Measurements from ENCODE around the gene CPNE2. TPM values are rescaled to one million over a fixed set of nuclear protein-coding genes. Genes with fewer than 3 reads are reported as not detected.

Gene CPNE2
- total RNA-seq, 1 experiment from 2014 or later: 14.5 TPM

DNA sequence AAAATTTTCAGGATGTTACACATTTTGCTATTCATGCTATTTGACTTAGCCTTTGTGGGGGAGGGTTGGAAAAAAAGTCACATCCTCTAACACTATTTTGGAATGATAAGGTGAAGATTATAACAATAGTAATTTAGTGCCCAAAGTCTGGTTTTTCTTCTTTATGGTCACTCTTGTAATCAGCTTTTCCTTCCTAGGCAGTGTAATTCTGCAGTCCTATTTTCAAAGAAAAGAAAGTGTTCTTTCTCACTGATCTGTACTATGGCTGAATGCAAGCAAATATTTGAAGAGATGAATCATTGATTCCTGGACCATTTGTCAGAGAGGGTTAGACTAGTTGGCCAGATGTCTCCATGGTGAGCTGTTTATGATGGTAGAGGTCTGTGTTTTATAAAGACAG, 102.1 kb downstream of the CPNE2 start:
- Histone ChIP-seq H3K27ac (ENCODE audit: low read length) (peak overlapping the region; percentile 87), H3K4me3 (ENCODE audit: low read length) (peak overlapping the region; percentile 32; the same call in 1 of the 2 replicates), H3K4me2 (ENCODE audit: low read length) (peak overlapping the region; percentile 64), H3K79me2 (ENCODE audit: low read length) (peaks cover 83% of the 10 kb centered on the region), H4K20me1 (ENCODE audit: low read length) (no peaks in the 10 kb centered on the region), H3K27me3 (ENCODE audit: low read length) (no peaks in the 10 kb centered on the region), H3K36me3 (ENCODE audit: low read depth, low read length) (no peaks in the 10 kb centered on the region), H3F3A (ENCODE audit: low read length, unreplicated experiment) (no peaks in the 10 kb centered on the region), H3K4me1 (ENCODE audit: insufficient read depth, low read length) (peaks cover 56% of the 10 kb centered on the region), H3K9ac (ENCODE audit: low read length) (peak overlapping the region; percentile 43), H3K9me3 (ENCODE audit: low read length) (no peaks in the 10 kb centered on the region), H2AFZ (ENCODE audit: low read length) (no peak overlapping the region), H3K9me2 (replicated peaks; ENCODE audit: low read length) (no peaks in the 10 kb centered on the region)
- TF ChIP-seq CTCF (conservative IDR thresholded peaks at IDR 0.05; ENCODE audit: low read depth, low read length) (no peak), EZH2 (IDR thresholded peaks at IDR 0.05; ENCODE audit: low read length, unreplicated experiment) (no peak), EZH2phosphoT487 (IDR thresholded peaks at IDR 0.05; ENCODE audit: borderline replicate concordance, low read length) (no peak)
- ChIA-PET POLR2A (ENCODE audit: unreplicated experiment) (interaction anchor here (0.7 to 1.0 kb wide), 2 partner anchors 9 to 125 kb away, joined by 3 to 4 read pairs; partner anchors contain the start of genes PSME3IP1 and RSPRY1), CTCF (interaction anchor here (0.6 kb wide), 1 partner anchor 51 kb away, joined by 13 read pairs; no protein-coding TSS in a partner anchor)
- peak; percentile 90 for DNase-seq
- no TSS peak for BruUV-seq (replicated peaks)
- ATAC-seq: peak; percentile 93
- intact Hi-C loops (cut with micrococcal nuclease): loop anchor here (5.0 kb wide), 2 partner anchors 53 to 108 kb away; partner anchors contain the start of gene ARL2BP

DNA sequence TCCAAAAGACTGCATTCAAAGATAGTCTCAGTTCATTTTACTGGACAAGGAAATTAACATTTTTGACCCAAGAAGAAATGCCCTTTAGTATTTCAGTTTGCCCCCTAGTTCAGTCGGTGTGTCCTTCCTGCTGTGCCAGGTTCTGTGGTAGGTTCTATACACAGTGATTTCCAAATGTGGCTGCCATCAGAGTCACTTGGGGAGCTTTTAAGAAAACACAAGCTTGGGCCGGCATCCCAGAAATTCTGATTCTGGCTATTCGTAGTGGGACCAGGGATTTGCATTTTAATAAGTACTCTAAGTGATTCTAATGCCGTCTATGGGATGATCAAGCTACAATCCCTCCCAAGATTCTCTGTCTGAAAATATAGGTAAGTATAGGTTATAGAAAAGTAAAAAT, 103.9 kb downstream of the CPNE2 start:
- intact Hi-C loops (cut with micrococcal nuclease): no loop called here
- Histone ChIP-seq H3K79me2 (ENCODE audit: low read length) (peaks cover 65% of the 10 kb centered on the region), H3K27ac (ENCODE audit: low read length) (no peak overlapping the region), H3F3A (ENCODE audit: low read length, unreplicated experiment) (no peaks in the 10 kb centered on the region), H3K36me3 (ENCODE audit: low read depth, low read length) (no peaks in the 10 kb centered on the region), H3K9me2 (replicated peaks; ENCODE audit: low read length) (no peaks in the 10 kb centered on the region), H3K4me1 (ENCODE audit: insufficient read depth, low read length) (peaks cover 39% of the 10 kb centered on the region), H2AFZ (ENCODE audit: low read length) (no peak overlapping the region), H3K27me3 (ENCODE audit: low read length) (no peaks in the 10 kb centered on the region), H4K20me1 (ENCODE audit: low read length) (no peaks in the 10 kb centered on the region), H3K4me2 (ENCODE audit: low read length) (no peak overlapping the region), H3K9ac (ENCODE audit: low read length) (no peak overlapping the region), H3K4me3 (ENCODE audit: low read length) (no peak overlapping the region), H3K9me3 (ENCODE audit: low read length) (no peaks in the 10 kb centered on the region)
- ATAC-seq (no peak), DNase-seq (no peak)
- TF ChIP-seq CTCF (conservative IDR thresholded peaks at IDR 0.05; ENCODE audit: low read depth, low read length) (no peak), EZH2 (IDR thresholded peaks at IDR 0.05; ENCODE audit: low read length, unreplicated experiment) (no peak), EZH2phosphoT487 (IDR thresholded peaks at IDR 0.05; ENCODE audit: borderline replicate concordance, low read length) (no peak)
- ChIA-PET CTCF (no interaction called here), POLR2A (ENCODE audit: unreplicated experiment) (no interaction called here)
- no TSS peak for BruUV-seq (replicated peaks)

DNA sequence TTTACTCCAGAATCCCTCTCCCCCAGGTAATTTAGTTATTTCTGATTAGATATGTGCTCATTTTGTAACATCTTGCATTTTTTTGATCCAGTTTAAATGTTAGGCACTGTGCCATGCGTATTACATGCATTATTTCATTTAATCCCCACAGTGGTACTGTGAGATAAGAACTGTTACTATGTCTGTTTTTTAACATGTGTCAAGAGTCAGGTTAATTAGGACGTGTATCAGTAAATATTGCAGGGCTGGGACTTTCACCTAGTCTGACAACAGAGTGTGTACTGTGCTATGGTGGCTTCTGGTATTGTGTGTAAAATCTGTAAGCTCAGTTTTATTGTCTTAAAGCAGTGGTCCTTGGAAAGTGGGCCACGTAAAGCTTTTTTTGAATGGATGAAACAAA, 104.4 kb downstream of the CPNE2 start:
- intact Hi-C loops (cut with micrococcal nuclease): no loop called here
- H3K4me3 ChIP-seq (ENCODE audit: low read length): no peak overlapping the region
- no peaks in the 10 kb centered on the region for H3K27me3 ChIP-seq (ENCODE audit: low read length)
- no peaks in the 10 kb centered on the region for H4K20me1 ChIP-seq (ENCODE audit: low read length)
- ChIA-PET POLR2A (ENCODE audit: unreplicated experiment) (no interaction called here), CTCF (no interaction called here)
- no peaks in the 10 kb centered on the region for H3K36me3 ChIP-seq (ENCODE audit: low read depth, low read length)
- H3K9me3 ChIP-seq (ENCODE audit: low read length): no peaks in the 10 kb centered on the region
- no peak for DNase-seq
- H3K4me1 ChIP-seq (ENCODE audit: insufficient read depth, low read length): peaks cover 35% of the 10 kb centered on the region
- peaks cover 62% of the 10 kb centered on the region for H3K79me2 ChIP-seq (ENCODE audit: low read length)
- H3K9ac ChIP-seq (ENCODE audit: low read length): no peak overlapping the region
- no peak for TF ChIP-seq CTCF (conservative IDR thresholded peaks at IDR 0.05; ENCODE audit: low read depth, low read length)
- no peak for TF ChIP-seq EZH2 (IDR thresholded peaks at IDR 0.05; ENCODE audit: low read length, unreplicated experiment)
- no peak for TF ChIP-seq EZH2phosphoT487 (IDR thresholded peaks at IDR 0.05; ENCODE audit: borderline replicate concordance, low read length)
- BruUV-seq (replicated peaks): no TSS peak
- no peak overlapping the region for H2AFZ ChIP-seq (ENCODE audit: low read length)
- no peak for ATAC-seq
- H3K27ac ChIP-seq (ENCODE audit: low read length): no peak overlapping the region
- no peak overlapping the region for H3K4me2 ChIP-seq (ENCODE audit: low read length)
- H3F3A ChIP-seq (ENCODE audit: low read length, unreplicated experiment): no peaks in the 10 kb centered on the region
- H3K9me2 ChIP-seq (replicated peaks; ENCODE audit: low read length): no peaks in the 10 kb centered on the region
